HFF-Myc (cell line): Measurements from ENCODE around the gene MOB2.

ENCODE experiments used
- DNase-seq: peaks from one replicate; pipeline ENCODE4 v3.0.0-alpha.2; 2011; ENCODE audit warnings: low read depth; ENCODE audit errors: extremely low read depth
- H3K4me3 ChIP-seq: replicated peaks from 2 replicates; pipeline ENCODE4 v1.5.1; 2011; ENCODE audit warnings: low read depth, mild to moderate bottlenecking, control low read depth, low read length
- TF ChIP-seq, protein P1 (sequence below): IDR thresholded peaks from 2 replicates; pipeline ENCODE4 v1.5.1; 2012; ENCODE audit warnings: mild to moderate bottlenecking, low read depth, low read length, control low read depth; ENCODE audit errors: missing control alignments

MOB2 gene

GRCh38 chr11:1481861-1482441 is 4.6 kb downstream of the MOB2 start:
- no peak overlapping the region for H3K4me3 ChIP-seq
- DNase-seq: no peak
- TF ChIP-seq, protein P1, sequence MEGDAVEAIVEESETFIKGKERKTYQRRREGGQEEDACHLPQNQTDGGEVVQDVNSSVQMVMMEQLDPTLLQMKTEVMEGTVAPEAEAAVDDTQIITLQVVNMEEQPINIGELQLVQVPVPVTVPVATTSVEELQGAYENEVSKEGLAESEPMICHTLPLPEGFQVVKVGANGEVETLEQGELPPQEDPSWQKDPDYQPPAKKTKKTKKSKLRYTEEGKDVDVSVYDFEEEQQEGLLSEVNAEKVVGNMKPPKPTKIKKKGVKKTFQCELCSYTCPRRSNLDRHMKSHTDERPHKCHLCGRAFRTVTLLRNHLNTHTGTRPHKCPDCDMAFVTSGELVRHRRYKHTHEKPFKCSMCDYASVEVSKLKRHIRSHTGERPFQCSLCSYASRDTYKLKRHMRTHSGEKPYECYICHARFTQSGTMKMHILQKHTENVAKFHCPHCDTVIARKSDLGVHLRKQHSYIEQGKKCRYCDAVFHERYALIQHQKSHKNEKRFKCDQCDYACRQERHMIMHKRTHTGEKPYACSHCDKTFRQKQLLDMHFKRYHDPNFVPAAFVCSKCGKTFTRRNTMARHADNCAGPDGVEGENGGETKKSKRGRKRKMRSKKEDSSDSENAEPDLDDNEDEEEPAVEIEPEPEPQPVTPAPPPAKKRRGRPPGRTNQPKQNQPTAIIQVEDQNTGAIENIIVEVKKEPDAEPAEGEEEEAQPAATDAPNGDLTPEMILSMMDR: no peak

DNA sequence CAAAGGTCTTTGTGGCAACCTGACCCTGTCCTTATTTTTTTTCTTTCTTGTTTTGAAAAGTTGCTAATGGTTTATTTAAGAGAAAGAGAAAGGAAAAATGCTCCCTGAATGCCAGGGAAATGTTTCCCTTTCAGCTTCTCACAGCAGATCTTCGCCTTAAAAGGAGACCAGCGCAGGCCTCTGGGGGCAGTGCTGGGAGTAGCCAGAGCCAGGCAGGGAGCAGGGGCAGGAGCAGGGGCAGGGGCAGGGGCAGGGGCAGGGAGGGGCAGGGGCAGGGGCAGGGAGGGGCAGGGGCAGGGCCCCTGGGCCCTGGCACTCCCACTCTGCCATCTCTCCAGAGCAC is 5.1 kb downstream of the MOB2 start:
- DNase-seq: no peak
- H3K4me3 ChIP-seq: no peak overlapping the region
- TF ChIP-seq, protein P1: no peak

DNA sequence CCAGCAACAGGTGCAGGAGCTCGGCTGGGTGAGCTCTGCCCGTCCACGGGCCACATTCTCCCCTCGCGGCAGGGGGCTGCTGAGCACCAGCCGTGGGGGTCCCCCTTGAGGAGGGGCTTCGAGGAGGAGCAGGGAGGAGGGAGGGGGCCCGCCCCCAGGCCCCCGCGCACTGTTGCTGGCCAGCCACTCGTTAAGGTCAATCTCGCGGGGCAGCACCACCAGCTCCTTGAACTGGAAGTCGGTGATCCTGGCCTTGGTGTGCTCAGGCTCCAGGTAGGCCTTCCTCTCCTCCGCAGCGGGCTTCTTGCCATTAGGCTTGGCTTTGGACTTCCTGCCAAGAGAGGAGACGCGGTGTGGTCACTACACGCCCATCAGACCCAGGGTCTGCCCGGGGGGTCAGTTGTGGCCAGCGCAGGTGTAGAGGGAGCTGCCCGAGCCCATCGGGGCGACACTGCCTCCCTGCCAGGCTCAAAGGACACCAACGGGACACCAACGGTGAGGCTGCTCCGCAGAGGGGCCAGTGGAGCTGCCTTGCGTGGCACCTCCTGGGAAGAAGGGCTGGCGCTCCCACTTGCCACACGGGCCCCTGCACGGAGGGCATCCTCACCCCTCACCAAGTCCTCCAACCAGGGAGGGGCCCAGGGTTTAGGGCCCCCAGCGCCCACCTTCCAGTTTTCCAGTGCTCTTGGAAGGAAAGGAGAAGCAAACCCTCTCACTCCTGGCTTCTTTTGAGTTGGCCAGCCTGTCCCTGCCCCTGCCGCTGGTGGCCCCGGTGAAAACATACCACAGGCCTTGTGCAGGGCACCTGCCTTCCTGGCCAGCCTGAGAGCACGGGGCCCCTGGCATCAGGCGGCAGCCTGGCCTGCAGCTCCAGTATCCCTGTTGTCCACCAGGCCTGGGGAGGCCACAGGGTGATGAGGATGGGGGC is 5.8 kb downstream of the MOB2 start:
- no peak for DNase-seq
- TF ChIP-seq, protein P1: no peak

GRCh38 chr11:1480191-1480554 is 6.4 kb downstream of the MOB2 start:
- H3K4me3 ChIP-seq: no peak overlapping the region
- TF ChIP-seq, protein P1: no peak
- no peak for DNase-seq

More for the DNA sequence above, 5.8 kb downstream of the MOB2 start:
- H3K4me3 ChIP-seq: no peak overlapping the region

DNA sequence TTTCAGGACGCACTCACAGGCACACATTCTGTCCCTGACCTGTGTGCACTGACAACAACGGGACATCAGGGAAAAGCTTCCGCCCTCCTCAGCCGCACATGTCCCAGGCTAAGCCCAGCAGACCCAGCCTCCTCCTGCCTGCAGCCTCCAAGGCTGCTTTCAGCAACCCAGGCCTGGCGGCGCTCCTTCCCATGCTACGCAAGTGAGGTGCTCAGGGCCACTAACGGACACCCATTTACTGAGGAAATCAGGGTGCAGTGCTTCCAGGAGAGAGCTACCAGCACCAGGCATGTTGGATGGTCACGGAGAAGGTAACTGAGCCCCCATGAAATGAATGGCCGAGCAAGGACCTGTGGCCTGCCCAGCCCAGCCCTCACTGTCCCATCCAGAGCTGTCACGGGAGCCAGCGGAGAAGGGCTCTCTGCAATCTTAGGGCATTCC is 6.9 kb downstream of the MOB2 start:
- TF ChIP-seq, protein P1: no peak
- H3K4me3 ChIP-seq: no peak overlapping the region
- DNase-seq: no peak

DNA sequence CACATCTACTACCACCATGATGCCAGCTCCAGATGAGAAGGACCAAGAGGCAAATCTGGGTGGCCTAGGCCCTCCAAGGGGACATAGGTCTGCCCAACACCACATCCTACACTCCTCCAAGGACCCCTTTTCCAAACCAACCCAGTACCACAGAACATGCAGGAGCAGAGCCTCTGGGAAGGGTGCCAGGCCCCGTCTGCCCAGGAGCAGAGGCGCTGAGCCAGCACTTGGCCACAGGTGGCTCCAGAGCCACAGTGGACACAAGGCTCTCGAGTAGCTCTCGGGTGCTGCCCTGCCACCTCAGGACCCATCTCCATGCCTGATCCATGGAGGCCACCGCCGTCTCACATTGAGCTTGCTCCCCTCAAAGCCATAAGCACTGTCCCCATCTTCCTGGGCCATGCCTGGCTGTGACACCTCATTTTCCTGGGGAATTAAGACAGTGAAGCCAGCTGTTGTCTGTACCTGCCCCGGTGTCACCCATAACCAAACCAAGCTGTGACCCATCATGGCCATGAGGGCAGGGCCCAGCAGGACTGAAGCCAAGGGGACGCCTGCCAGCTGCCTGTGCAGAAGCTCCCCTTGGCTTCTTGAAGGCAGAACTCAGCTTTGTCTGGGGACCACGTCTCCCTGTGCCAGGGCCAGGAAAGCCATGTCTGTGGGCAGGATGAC is 7.4 kb downstream of the MOB2 start:
- TF ChIP-seq, protein P1: no peak
- H3K4me3 ChIP-seq: no peak overlapping the region
- no peak for DNase-seq
